Measurements from ENCODE around the gene LSS. TPM values are rescaled to one million over a fixed set of nuclear protein-coding genes. Genes with fewer than 3 reads are reported as not detected.

LSS gene
- total and polyA plus RNA-seq, 10 of the 15 experiments (the other 5 are each of a cell fraction or from before 2014, with no cell fraction given) = 2.9 to 82.4 (median 27.5) TPM

DNA sequence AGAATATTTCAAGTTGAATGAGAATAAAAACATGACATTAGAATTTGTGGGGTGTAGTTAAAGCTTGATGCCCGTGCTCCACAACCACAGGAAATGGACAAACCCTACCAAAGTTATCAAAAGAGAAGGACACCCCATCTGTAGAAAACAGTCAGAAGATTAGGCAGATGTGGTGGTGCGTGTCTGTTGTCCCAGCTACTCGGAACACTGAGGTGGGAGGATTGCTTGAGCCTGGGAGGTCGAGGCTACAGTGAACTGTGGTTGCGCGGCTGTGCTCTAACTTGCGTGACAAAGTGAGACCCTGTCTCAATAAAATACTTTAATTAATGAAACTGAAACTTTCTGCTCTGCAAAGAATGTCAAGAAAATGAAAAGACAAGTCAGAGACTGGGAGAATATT, 42.9 kb downstream of the LSS start:
- Histone ChIP-seq H3K4me3 (no peak overlapping the region), H4K20me1 (ENCODE audit: control insufficient read depth, insufficient read depth) (no peaks in the 10 kb centered on the region), H3K79me2 (ENCODE audit: control insufficient read depth, insufficient read depth, low read length) (no peaks in the 10 kb centered on the region), H3K27me3 (replicated peaks in 1 of 2; ENCODE audit: control insufficient read depth in 2 of 2, insufficient read depth in 2 of 2, low read length in 1 of 2) (no peaks in the 10 kb centered on the region), H3K4me2 (ENCODE audit: control insufficient read depth, insufficient read depth) (no peak overlapping the region), H3K4me1 (ENCODE audit: control insufficient read depth, insufficient read depth, low read length) (no peaks in the 10 kb centered on the region; the same call in 1 of the 2 replicates), H3K36me3 (ENCODE audit: control insufficient read depth in 2 of 2, insufficient read depth in 2 of 2, low read length in 1 of 2) (peaks cover 0 to 4% of the 10 kb centered on the region in 2 experiments; a peak in 3 of 4 replicates), H3K9me3 (replicated peaks; ENCODE audit: control insufficient read depth, insufficient read depth, low read length) (no peaks in the 10 kb centered on the region), H2AFZ (ENCODE audit: control insufficient read depth, low read depth, low read length) (no peak overlapping the region), H3K27ac (ENCODE audit: control insufficient read depth, insufficient read depth) (no peak overlapping the region), H3K9ac (ENCODE audit: control insufficient read depth, insufficient read depth, low read length) (no peak overlapping the region)
- FAIRE-seq (no peak), DNase-seq (ENCODE audit: low read depth, low spot score) (no peak), ATAC-seq (no peak)
- intact Hi-C loops (cut with micrococcal nuclease; ENCODE audit: unreplicated experiment) = no loop called here
- ChIA-PET RAD21 (ENCODE audit: unreplicated experiment) (no interaction called here), SMC1A (ENCODE audit: uncharacterized antibody, unreplicated experiment) (no interaction called here), CTCF (no interaction called here), POLR2A (interaction anchor here (0.6 kb wide), 1 partner anchor 42 kb away, joined by 3 read pairs; no protein-coding TSS in a partner anchor)
- BruUV-seq (replicated peaks) = no TSS peak
- in situ Hi-C loops (cut with MboI) = no loop called here
- 37% methylated on average over 7 of the region's 7 CpGs for WGBS (ENCODE audit: insufficient coverage, insufficient replicate concordance, low lambda C conversion rate, missing lambda C conversion rate)
- no peak for TF ChIP-seq POLR2A (IDR thresholded peaks at IDR 0.05; ENCODE audit: low read depth, low read length)
- no peak for TF ChIP-seq STAT1 (conservative IDR thresholded peaks at IDR 0.05)
- no peak for TF ChIP-seq ASH2L (IDR thresholded peaks at IDR 0.05; ENCODE audit: borderline replicate concordance, low read depth)
- no peak for TF ChIP-seq YY1 (IDR thresholded peaks at IDR 0.05; ENCODE audit: low read depth, low read length)
- TF ChIP-seq, protein P1, sequence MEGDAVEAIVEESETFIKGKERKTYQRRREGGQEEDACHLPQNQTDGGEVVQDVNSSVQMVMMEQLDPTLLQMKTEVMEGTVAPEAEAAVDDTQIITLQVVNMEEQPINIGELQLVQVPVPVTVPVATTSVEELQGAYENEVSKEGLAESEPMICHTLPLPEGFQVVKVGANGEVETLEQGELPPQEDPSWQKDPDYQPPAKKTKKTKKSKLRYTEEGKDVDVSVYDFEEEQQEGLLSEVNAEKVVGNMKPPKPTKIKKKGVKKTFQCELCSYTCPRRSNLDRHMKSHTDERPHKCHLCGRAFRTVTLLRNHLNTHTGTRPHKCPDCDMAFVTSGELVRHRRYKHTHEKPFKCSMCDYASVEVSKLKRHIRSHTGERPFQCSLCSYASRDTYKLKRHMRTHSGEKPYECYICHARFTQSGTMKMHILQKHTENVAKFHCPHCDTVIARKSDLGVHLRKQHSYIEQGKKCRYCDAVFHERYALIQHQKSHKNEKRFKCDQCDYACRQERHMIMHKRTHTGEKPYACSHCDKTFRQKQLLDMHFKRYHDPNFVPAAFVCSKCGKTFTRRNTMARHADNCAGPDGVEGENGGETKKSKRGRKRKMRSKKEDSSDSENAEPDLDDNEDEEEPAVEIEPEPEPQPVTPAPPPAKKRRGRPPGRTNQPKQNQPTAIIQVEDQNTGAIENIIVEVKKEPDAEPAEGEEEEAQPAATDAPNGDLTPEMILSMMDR (IDR thresholded peaks at IDR 0.05 in 2 of 3, conservative IDR thresholded peaks at IDR 0.05 in 1 of 3; ENCODE audit: control insufficient read depth in 2 of 3, extremely low read depth in 1 of 3, insufficient read depth in 1 of 3, low read depth in 3 of 3, low read length in 3 of 3) = no peak
- no peak for TF ChIP-seq BHLHE40 (IDR thresholded peaks at IDR 0.05; ENCODE audit: borderline replicate concordance in 1 of 2, low read depth in 2 of 2, low read length in 1 of 2)
- no peak for TF ChIP-seq POU2F2 (IDR thresholded peaks at IDR 0.05; ENCODE audit: borderline replicate concordance, low read depth, low read length)
- TF ChIP-seq NBN (IDR thresholded peaks at IDR 0.05) = no peak
- TF ChIP-seq SMC3 (IDR thresholded peaks at IDR 0.05; ENCODE audit: borderline replicate concordance, low read length) = no peak
- no peak for TF ChIP-seq RFX5 (IDR thresholded peaks at IDR 0.05; ENCODE audit: low read depth, low read length)
- no peak for TF ChIP-seq SIN3A (IDR thresholded peaks at IDR 0.05; ENCODE audit: low read depth, low read length)
- TF ChIP-seq TAF1 (IDR thresholded peaks at IDR 0.05; ENCODE audit: borderline replicate concordance, low read depth, low read length) = no peak

All from GM12878 (cell line).